Gastroesophageal sphincter (tissue), 4 donors: Measurements from ENCODE around the gene DUS1L. TPM values are rescaled to one million over a fixed set of nuclear protein-coding genes. Genes with fewer than 3 reads are reported as not detected.

Experiments
- ATAC-seq: fragments of 150-250 bp; one replicate; pipeline ENCODE4 v1.9.1; 2016; ENCODE audit warnings: mild to moderate bottlenecking, moderate library complexity
- H3K27ac ChIP-seq, 4 donors: fragments of 200-600 bp; sonication (generic) in 3 of 4; 1 replicate in 3 of 4; 2 replicates in 1 of 4; pipeline ENCODE4 v1.5.1; 2016 to 2019
- H3K27me3 ChIP-seq: fragments of 200-600 bp; sonication (generic); one replicate; pipeline ENCODE4 v1.5.1; 2019
- H3K36me3 ChIP-seq, 2 donors: fragments of 200-600 bp; sonication (generic); one replicate each; pipeline ENCODE4 v1.5.1; 2019; ENCODE audit warnings: control low read depth in 1 of 2
- H3K4me1 ChIP-seq, 3 donors: fragments of 200-600 bp; sonication (generic); 1 replicate in 2 of 3; 2 replicates in 1 of 3; pipeline ENCODE4 v1.5.1; 2016 to 2019; ENCODE audit warnings: control low read depth in 2 of 3
- H3K4me3 ChIP-seq, 2 donors: fragments of 200-600 bp; sonication (generic); one replicate each; pipeline ENCODE4 v1.5.1; 2019; ENCODE audit warnings: mild to moderate bottlenecking in 1 of 2, moderate library complexity in 1 of 2
- H3K9me3 ChIP-seq, 3 donors: fragments of 200-600 bp; sonication (generic); one replicate each; pipeline ENCODE4 v1.5.1; 2017 to 2019; ENCODE audit warnings: control low read depth in 2 of 3
- EP300 ChIP-seq: sonication (generic); formaldehyde crosslinking; IDR thresholded peaks from one replicate; pipeline ENCODE4 v1.6.1; 2017; ENCODE audit warnings: antibody characterized with exemption, mild to moderate bottlenecking
- POLR2A ChIP-seq, 2 donors: fragments of 450-650 bp; IDR thresholded peaks; one replicate each; pipeline ENCODE4 v1.6.1; 2017; ENCODE audit warnings: antibody characterized with exemption in 2 of 2, mild to moderate bottlenecking in 2 of 2, moderate library complexity in 1 of 2
- POLR2AphosphoS5 ChIP-seq: sonication (generic); formaldehyde crosslinking; IDR thresholded peaks from one replicate; pipeline ENCODE4 v1.6.1; 2017; ENCODE audit warnings: antibody characterized with exemption
- WGBS, 2 donors: methylation state at CpG; one replicate each; pipeline ENCODE4 v1.1.5; 2018; ENCODE audit warnings: low coverage in 1 of 2; 5-methylcytosine and 5-hydroxymethylcytosine counted together
- total RNA-seq, 4 donors: library from RNA; depleted of rRNA; stranded (reverse); fragments of >200 nt; gene quantifications; one replicate each; pipeline ENCODE4 v1.1.0, GENCODE V29; 2016
- TF ChIP-seq, protein P1 (sequence below), 4 experiments: fragments of 200-600 bp in 2 of 4; fragments of 450-650 bp in 2 of 4; sonication (generic) in 1 of 4; IDR thresholded peaks; one replicate each; pipeline ENCODE4 v1.5.1; 2017 to 2019; ENCODE audit warnings: antibody characterized with exemption in 4 of 4, mild to moderate bottlenecking in 2 of 4, moderate library complexity in 2 of 4

DUS1L gene
- total RNA-seq, 4 donors from 2014 or later: 35.8 to 62.8 (median 52.9) TPM

DNA sequence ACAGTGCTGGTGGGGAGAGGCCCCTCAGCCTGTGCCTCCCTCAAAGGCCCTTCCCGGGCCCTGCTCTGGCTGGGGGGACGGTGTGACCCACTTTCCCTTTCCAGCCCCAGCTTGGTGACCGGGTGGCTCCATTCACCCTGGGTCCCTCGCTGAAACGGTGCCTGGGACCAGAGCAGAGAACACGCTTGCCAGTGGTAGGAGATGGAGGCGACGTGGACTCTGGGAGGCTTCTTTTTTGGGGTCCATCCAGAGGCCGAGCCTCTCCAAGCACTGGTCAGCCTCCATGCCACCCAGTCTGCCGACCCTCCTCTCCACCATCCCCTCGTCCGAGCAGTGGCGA is 50.7 kb downstream of the DUS1L start:
- Histone ChIP-seq H3K4me1 (peaks cover 0 to 5% (median 0%) of the 10 kb centered on the region in 3 donors), H3K4me3 (no peak overlapping the region), H3K36me3 (peaks cover 0 to 52% of the 10 kb centered on the region in 2 donors), H3K27ac (no peak overlapping the region), H3K27me3 (no peaks in the 10 kb centered on the region), H3K9me3 (no peaks in the 10 kb centered on the region)
- ATAC-seq: no peak
- no peak for TF ChIP-seq EP300
- WGBS, 2 donors: no CpG with 5 or more reads among the region's 13 CpGs

- no peak overlapping the region for H3K4me3 ChIP-seq
- H3K4me1 ChIP-seq: no peaks in the 10 kb centered on the region
- TF ChIP-seq, protein P1, sequence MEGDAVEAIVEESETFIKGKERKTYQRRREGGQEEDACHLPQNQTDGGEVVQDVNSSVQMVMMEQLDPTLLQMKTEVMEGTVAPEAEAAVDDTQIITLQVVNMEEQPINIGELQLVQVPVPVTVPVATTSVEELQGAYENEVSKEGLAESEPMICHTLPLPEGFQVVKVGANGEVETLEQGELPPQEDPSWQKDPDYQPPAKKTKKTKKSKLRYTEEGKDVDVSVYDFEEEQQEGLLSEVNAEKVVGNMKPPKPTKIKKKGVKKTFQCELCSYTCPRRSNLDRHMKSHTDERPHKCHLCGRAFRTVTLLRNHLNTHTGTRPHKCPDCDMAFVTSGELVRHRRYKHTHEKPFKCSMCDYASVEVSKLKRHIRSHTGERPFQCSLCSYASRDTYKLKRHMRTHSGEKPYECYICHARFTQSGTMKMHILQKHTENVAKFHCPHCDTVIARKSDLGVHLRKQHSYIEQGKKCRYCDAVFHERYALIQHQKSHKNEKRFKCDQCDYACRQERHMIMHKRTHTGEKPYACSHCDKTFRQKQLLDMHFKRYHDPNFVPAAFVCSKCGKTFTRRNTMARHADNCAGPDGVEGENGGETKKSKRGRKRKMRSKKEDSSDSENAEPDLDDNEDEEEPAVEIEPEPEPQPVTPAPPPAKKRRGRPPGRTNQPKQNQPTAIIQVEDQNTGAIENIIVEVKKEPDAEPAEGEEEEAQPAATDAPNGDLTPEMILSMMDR (IDR thresholded peaks at IDR 0.05): no peak
- TF ChIP-seq EP300 (no peak), POLR2A (IDR thresholded peaks at IDR 0.05) (no peak)
- no peak overlapping the region for H3K27ac ChIP-seq
- no peak for ATAC-seq
- no peaks in the 10 kb centered on the region for H3K9me3 ChIP-seq
- no peaks in the 10 kb centered on the region for H3K27me3 ChIP-seq
- WGBS, 2 donors: 67 to 84% methylated on average over 4 to 11 of the region's 23 CpGs
- H3K36me3 ChIP-seq: peaks cover 0 to 53% of the 10 kb centered on the region in 2 donors
These were observed 51.2 kb downstream of the DUS1L start for GRCh38 chr17:82014432-82014831.

DNA sequence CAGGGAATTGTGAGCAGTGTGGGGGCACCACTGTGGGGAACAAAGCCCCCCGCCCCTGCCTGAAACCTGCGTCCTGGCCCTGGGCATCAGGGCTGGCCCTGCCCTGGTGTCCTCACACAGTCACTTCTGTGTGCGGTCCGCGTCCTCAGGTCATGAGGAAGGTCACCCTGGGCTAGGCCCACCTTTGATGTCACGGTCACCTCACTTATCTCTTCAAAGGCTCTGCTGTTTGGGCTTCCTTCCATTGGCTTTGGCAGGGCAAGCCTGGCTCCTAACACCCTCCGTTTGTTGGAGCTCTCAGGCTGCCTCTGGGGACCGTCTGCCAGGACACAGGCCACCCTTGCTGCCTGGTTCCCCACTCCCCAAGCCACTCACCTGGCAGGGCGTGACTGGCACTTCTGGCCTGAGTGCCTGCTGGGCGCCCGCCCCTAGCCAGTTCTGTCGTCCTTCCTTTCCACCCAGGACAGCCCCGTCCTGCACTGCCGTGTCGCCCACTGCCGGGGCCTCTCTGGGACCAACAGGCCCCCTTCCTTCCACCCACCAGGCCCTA is 51.8 kb downstream of the DUS1L start:
- H3K36me3 ChIP-seq: peaks cover 0 to 53% of the 10 kb centered on the region in 2 donors
- H3K27ac ChIP-seq: peak overlapping the region in 1 of 4 donors; percentile 48
- no peaks in the 10 kb centered on the region for H3K4me1 ChIP-seq
- H3K4me3 ChIP-seq: no peak overlapping the region
- H3K27me3 ChIP-seq: no peaks in the 10 kb centered on the region
- H3K9me3 ChIP-seq: no peaks in the 10 kb centered on the region
- WGBS, 2 donors: 81 to 100% methylated on average over 5 to 7 of the region's 16 CpGs
- no peak for ATAC-seq
- TF ChIP-seq POLR2A (IDR thresholded peaks at IDR 0.05) (no peak), POLR2AphosphoS5 (no peak), EP300 (no peak)
- TF ChIP-seq, protein P1 (IDR thresholded peaks at IDR 0.05): no peak

DNA sequence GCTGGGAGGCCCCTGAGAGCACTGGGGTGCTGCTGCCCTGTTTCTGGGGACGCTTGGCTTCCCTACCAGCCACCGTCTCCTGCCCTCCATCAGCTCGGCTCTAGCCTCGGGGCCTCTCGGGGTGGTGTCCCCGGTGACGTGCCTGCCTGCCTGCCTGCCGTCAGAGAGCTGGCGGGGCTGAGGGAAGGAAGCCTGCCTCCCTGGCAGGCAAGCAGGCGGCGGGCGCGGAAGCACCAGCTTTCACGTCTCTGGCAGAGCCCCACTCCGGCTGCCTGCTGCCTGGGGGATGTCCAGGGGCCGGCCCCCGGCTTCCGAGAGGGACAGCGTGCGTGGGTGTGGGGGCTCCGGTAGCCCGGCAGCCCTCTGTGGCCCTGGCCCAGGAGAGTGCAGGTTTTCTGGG is 52.3 kb downstream of the DUS1L start:
- Histone ChIP-seq H3K27me3 (no peaks in the 10 kb centered on the region), H3K27ac (peak overlapping the region in 1 of 4 donors; percentile 48), H3K4me1 (no peaks in the 10 kb centered on the region), H3K4me3 (no peak overlapping the region), H3K36me3 (peaks cover 0 to 50% of the 10 kb centered on the region in 2 donors), H3K9me3 (no peaks in the 10 kb centered on the region)
- ATAC-seq: no peak
- no CpG with 5 or more reads among the region's 22 CpGs for WGBS, 2 donors
- TF ChIP-seq POLR2A (IDR thresholded peaks at IDR 0.05): no peak
- no peak for TF ChIP-seq EP300
- TF ChIP-seq, protein P1 (IDR thresholded peaks at IDR 0.05): no peak
- TF ChIP-seq POLR2AphosphoS5: no peak

GRCh38 chr17:82012640-82013295 is 52.8 kb downstream of the DUS1L start:
- Histone ChIP-seq H3K27ac (peak overlapping the region in 1 of 4 donors; percentile 48), H3K4me3 (no peak overlapping the region), H3K9me3 (no peaks in the 10 kb centered on the region), H3K36me3 (peaks cover 0 to 45% of the 10 kb centered on the region in 2 donors), H3K27me3 (no peaks in the 10 kb centered on the region), H3K4me1 (no peaks in the 10 kb centered on the region)
- ATAC-seq: no peak
- TF ChIP-seq EP300: no peak
- TF ChIP-seq, protein P1 (IDR thresholded peaks at IDR 0.05): no peak
- no peak for TF ChIP-seq POLR2A (IDR thresholded peaks at IDR 0.05)
- TF ChIP-seq POLR2AphosphoS5: no peak
- WGBS, 2 donors: no CpG with 5 or more reads among the region's 19 CpGs
